ENCODE data around the gene MTF1.

The MTF1 gene

GRCh38 chr1:37828410-37829074 is 30.9 kb downstream of the MTF1 start:
- DNase-seq, result no peak
- no peak for ATAC-seq

GRCh38 chr1:37825506-37825905 is 33.9 kb downstream of the MTF1 start:
- no peak for ATAC-seq
- DNase-seq, result no peak

GRCh38 chr1:37824001-37824400 is 35.4 kb downstream of the MTF1 start:
- no peak for DNase-seq
- no peak for ATAC-seq

GRCh38 chr1:37822906-37823815 is 36.2 kb downstream of the MTF1 start:
- ATAC-seq (no peak), DNase-seq (no peak)

- no peak for ATAC-seq
- DNase-seq, result no peak
Measured at GRCh38 chr1:37821481-37821880, 37.9 kb downstream of the MTF1 start.

- no peak for ATAC-seq
- DNase-seq, result no peak
Measured at GRCh38 chr1:37817481-37817880, 41.9 kb downstream of the MTF1 start.

DNA sequence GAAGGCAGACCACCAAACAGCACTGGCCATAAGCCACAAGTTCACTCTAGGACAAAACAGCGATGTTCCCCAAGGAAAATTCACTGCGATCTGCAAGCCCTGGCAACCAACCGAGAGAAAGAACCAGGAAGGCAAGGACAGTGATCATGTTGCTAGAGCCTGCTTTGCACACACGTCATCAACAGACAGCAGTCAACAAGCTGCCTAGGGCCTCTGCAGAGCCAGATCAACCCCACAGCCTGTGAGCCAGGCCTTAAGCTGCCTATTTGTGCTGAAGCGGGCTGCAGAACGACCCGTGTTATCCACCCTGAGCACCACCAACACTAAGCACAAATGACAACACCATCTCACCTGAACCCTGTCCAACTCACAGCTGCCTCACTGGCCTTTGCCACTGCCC is 45.1 kb downstream of the MTF1 start:
- no peak for ATAC-seq

GRCh38 chr1:37813529-37814145 is 45.8 kb downstream of the MTF1 start:
- DNase-seq (no peak), ATAC-seq (no peak)

More for the DNA sequence above, 45.1 kb downstream of the MTF1 start:
- DNase-seq, result no peak

DNA sequence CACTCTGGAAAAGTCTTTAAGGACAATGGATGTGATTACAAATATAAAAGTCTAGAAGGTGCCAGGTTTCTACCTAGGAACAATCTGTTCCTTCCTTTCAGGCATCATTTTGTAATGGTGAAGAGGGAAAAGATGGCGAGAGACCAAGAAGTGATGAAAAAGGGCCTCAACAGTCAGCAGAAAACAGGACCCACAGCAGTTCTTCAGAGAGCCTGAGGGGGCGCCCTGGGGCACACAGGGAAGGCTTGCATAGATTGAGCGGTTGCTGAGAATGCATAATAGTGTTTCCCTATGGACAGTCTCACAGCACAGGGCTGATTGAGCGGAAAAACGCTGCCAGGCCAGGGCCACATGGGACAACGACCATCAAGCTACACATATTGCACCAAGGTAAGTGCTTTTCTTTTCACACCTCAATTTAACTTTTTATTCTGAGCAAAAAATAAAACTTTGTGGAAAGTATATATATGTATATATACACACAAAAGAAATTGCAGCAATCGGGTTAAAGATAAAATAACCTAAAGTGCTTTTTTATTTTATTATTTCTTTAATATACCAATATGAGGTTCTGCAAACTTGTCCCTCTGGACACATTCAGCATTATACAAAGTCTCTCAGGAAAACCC is 48.3 kb downstream of the MTF1 start:
- peak; percentile 22 for ATAC-seq

DNA sequence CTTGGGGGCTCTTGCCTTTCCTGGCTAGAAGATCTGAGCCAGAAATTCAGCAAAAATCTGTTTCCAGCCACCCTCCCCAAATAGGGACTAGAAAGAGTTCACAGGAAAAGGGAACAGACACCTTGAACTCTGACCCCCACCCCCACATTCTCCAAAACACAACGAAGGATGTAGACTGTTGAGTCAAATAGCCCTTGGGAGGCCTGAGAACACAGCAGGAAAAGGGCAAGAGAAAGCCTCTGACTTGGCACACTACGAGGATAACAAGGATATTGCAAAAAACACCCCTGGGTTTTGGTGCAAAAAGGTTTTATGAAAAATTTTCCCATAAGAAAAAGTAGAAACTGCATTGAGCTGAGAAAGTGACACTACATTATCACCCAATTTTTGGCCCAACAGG is 49.5 kb downstream of the MTF1 start:
- no peak for ATAC-seq
- DNase-seq, result no peak

More for the DNA sequence above, 48.3 kb downstream of the MTF1 start:
- DNase-seq, result peak; percentile 73

DNA sequence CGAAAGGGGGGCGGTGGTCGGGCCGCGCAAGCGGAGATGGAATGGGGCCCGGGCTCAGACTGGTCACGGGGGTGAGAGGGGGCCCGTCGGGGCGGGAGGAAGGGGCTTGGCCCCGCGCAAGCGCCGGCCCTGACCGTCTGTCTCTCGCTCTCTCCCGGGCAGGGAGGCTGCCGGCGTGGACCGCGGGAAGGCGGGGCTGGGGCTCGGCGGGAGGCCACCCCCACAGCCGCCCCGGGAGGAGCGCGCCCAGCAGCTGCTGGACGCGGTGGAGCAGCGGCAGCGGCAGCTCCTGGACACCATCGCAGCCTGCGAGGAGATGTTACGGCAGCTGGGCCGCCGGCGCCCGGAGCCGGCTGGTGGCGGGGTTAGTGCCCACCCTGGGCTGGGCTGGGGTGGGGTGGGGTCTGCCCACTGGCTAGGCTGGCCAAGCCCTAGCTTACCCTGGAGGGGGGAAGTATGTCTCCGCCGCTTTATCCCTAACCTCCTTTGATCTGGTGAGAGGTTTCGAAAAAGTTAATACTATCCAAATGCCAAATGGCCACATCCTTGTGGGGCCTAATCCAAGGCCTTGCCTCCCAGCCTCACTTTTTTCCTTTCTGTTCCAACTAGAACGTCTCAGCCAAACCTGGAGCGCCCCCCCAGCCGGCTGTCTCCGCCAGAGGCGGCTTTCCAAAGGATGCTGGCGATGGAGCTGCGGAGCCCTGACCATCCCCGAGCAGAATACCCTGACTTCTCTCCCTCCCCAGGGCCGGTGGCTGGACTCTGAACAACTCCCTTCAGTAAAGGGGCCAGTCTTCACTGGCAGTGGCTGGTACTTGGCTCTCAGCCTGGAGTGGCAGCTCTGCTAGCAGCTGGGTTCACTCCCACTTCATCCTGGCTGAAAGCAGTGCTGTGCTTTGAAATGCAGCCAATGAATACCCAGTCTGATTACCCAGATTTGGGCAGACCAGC is 50.7 kb downstream of the MTF1 start:
- ATAC-seq (peak; percentile 53), DNase-seq (peak; percentile 63)

DNA sequence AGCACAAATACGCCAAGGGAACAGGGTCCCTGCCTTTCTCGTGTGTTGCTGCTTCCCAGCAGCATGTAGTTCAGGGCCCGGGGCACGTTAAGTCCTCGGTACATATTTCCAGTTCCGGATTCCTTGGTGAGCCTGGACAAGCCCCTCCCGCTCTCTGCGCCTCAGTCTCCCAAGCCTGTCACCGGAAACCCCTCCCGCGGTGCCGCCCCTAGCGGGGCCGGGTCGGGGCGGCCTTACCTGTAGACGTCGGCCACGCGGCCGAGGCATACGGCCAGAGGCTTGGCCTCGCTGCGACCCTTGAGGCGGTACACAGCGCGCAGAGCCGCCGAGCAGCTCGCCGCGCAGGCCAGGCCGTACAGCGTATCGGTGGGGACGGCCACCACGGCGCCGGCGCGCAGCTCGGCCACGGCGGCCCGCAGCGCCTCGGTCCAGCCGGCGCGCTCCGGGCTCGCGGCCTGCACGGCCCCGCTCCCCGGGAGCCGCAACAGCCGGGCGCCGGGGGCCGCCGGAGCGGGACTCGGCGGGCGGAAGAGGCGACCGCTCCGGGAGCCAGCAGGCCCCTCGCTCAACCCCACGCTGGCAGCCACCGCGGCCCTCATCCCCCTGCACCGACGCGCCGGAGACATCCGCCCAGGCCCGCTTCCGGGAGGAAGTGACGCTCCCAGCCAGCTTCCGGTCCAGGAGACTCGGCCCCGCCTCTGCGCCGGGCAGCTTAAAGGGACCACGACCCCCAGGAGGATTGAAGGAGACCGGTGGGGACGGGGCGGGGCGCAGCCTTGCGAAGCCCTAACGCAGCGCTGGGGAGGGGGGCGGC is 51.6 kb downstream of the MTF1 start, which contains the start of the genes C1orf122 and YRDC:
C1orf122 (plus strand) TSS at position 236 of the 814 bp plus-strand sequence. CDS start 615 bp downstream, outside the sequence.
YRDC (minus strand) TSS at position 654 of the 814 bp plus-strand sequence; CDS start at position 626, 28 bp downstream.
- ATAC-seq (peak; percentile 95), DNase-seq (peak; percentile 96)

DNA sequence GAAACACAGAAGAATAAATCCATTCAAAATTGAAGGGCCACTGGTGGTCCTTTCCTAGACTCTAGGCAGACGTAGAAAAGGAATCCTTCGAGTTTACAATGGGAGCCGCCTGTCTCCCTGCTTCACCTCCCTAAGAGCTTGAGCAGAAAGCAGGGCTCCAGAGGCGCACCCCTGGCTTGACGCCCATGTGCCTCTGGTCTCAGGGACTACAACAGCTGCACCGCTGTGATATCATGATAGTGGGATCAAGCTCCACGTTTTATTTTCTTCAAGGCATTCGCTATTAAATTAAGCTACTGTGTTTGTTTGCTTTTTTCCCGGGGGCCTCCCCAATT is 52.2 kb downstream of the MTF1 start:
- ATAC-seq (no peak), DNase-seq (no peak)

DNA sequence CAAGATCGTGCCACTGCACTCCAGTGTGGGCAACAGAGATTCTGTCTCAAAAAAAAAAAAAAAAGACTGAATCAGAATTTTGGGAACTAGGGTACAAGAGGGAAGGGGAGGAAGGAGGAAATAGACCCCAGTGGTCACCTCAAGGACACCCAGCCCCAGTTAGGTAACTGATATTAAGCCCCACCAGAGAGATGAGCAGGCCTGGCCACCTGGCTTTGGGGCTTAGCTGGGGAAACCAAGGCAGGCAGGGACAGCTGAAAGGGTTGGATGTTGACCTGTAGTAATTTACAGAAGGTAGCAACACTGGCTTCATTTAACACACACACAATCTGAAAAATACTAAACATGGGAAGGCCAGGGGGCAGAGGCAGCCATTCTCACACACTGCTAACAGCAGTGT is 57.0 kb downstream of the MTF1 start:
- DNase-seq, result no peak
- no peak for ATAC-seq

DNA sequence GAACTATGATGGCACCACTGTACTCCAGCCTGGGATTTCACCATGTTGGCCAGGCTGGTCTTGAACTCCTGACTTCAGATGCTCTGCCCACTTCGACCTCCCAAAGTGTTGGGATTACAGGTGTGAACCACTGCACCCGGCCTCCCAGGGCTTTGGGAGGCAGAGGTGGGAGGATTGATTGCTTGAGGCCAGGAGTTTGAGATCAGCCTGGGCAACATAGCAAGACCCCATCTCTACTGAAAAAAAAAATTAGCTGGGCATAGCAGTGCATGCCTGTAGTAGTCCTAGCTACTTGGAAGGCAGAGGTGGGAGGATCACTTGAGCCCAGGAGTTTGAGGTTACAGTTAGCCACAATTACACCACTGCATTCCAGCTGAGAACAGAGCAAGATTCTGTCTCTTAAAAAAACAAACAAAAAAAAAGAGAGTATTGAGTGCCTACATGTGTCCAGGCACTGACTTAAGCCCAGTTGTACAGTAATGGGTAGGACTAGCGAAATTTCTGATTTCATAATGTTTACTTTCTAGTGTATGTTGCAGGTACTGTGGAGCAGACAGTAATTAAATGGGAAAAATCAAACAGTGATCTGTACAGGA is 61.5 kb downstream of the MTF1 start:
- no peak for ATAC-seq
- no peak for DNase-seq

GRCh38 chr1:37795340-37796125 is 63.9 kb downstream of the MTF1 start:
- ATAC-seq (no peak), DNase-seq (peak; percentile 66)

DNA sequence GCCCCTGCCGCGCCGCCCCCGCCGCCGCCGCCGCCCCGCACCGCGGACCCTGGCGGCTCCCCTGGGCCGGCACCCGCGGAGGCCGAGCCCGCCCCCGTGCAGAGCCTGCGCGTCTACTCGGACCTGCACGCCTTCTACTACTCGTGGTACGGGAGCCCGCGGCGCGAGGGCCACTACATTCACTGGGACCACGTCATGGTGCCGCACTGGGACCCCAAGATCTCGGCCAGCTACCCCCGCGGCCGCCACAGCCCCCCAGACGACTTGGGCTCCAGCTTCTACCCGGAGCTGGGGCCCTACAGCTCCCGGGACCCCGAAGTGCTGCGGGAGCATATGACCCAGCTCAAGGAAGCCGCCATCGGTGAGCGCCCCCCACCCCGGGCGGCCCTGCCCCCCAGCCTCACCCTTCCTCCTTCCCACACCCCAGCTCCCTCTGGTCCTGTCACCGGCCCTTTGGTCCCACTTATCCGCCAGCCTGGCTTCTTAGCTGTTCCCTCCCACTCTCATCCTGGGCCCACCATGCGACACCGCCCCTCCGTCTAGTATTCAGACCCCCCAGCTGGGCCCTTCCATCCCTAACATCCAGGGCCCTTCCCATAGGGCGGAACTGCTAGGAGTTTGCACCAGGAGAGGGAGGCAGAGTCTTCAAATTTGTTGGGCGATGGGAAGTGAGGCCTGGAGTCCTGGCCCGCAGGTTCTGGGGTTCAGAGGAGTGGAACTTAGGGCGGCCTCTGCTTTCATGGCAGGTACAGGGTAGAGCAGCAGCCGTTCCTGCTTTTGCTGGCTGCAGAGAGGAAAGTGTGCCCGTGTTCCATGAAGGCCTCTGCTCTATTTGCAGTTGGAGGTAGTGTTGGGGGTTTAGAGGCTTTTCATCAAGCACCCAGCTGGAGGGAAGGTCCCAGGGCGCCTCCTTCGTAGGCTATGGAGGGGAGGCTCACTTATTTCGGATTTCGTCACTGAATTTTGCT is 64.7 kb downstream of the MTF1 start:
- DNase-seq (no peak), ATAC-seq (no peak)

Measured in stimulated activated naive CD8-positive, alpha-beta T cell treated with anti-CD3 and anti-CD28 coated beads, Interleukin-15, Interleukin-2, amounts not matched to agents 100 U/mL and 50 U/mL, for 24 hours (primary cell).